ENCODE data around the gene FCGR2B.
"Not testable (repeated sequence)": the region's sequence is repeated elsewhere in the genome, so short reads cannot be mapped to it uniquely, and the experiment has no call there.

DNA sequence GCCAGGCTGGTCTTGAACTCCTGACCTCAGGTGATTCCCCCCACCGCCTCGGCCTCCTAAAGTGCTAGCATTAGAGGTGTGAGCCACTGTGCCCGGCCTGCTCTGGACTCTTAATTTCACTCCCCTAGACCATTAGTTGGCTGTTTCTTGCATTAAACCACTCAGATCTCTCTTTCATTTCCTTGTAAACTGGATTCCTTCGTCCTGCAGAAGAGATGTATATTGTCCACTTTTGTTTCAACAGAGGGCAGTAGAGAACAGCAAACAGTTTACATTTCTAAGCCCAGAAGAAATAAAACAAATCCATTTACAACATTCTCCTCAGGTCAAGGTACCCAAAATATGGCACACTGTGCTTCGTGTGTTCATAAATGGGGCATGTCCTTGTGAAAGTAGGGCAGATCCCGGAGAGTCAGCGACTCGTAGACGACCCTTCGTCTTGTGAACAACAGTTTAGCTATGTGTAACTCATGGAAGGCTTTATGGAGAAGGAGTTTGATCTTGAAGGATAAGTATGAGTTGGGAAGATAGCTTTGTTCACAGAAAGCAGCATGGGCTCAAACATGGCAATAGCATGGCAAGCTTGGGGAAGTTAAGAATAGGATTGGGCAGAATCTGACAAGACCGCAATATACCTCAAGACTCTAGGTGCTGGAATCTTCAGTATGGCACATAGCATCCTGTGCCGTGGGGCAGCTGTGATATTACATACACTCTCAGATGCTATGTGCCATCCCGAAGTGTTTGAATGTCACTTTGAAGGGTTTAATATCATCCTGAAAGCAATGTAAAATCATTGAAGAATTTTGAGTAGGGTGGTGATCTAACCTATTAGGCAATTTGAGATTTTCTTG lies 15.2 kb upstream of the FCGR2B start:
- not testable (repeated sequence) for TF ChIP-seq POLR2A (IDR thresholded peaks at IDR 0.05; ENCODE audit: low read length); GATA1 (IDR thresholded peaks at IDR 0.05; ENCODE audit: low read depth, low read length)

Measured in erythroblast (primary cell).